ENCODE data around the gene MAN2C1. TPM values are rescaled to one million over a fixed set of nuclear protein-coding genes. Genes with fewer than 3 reads are reported as not detected.
"Not testable (repeated sequence)": the region's sequence is repeated elsewhere in the genome, so short reads cannot be mapped to it uniquely, and the experiment has no call there.

MAN2C1 gene
- total RNA-seq, 4 donors from 2014 or later = 84.9 to 199 (median 136) TPM

DNA sequence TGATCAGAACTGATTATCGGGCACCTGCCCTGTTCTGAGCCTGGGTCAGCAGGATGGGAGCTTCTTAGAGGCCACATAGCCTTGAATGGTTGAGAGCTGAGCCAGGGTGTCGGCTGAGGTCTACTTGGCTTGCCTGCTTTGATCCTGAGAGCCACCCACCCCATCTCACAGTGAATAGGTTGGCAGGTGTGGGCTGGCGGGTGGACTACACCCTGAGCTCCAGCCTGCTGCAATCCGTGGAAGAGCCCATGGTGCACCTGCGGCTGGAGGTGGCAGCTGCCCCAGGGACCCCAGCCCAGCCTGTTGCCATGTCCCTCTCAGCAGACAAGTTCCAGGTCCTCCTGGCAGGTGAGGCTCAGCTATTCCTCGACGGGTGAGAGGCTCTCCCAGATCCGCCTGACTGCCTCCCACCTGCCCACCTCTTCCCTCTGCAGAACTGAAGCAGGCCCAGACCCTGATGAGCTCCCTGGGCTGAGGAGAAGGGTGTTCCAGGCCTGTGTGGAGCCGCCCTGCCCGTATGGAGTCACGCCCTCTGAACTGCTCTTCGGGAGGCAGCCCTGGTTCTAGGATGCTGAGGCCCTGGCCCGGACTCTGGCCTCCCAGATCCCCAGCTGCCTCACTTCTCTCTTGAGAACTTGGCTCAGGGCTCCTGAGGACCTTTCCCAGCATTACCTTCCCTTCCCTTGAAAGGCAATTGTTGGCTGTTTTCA, 28.7 kb downstream of the MAN2C1 start:
- H3K4me3 ChIP-seq (ENCODE audit: low read depth, poor library complexity, severe bottlenecking) = no peak overlapping the region
- DNase-seq (ENCODE audit: low spot score in 2 of 2) = no peak
- intact Hi-C loops (cut with DNase I; ENCODE audit: low total_unique reads) = loop anchor here (10.0 kb wide), 1 partner anchor 795 kb away; the partner anchor contains the start of gene ARID3B
- WGBS, 2 donors = 89 to 90% methylated on average over 10 to 13 of the region's 13 CpGs
- TF ChIP-seq POLR2A (IDR thresholded peaks at IDR 0.05) = no peak
- TF ChIP-seq, protein P1, sequence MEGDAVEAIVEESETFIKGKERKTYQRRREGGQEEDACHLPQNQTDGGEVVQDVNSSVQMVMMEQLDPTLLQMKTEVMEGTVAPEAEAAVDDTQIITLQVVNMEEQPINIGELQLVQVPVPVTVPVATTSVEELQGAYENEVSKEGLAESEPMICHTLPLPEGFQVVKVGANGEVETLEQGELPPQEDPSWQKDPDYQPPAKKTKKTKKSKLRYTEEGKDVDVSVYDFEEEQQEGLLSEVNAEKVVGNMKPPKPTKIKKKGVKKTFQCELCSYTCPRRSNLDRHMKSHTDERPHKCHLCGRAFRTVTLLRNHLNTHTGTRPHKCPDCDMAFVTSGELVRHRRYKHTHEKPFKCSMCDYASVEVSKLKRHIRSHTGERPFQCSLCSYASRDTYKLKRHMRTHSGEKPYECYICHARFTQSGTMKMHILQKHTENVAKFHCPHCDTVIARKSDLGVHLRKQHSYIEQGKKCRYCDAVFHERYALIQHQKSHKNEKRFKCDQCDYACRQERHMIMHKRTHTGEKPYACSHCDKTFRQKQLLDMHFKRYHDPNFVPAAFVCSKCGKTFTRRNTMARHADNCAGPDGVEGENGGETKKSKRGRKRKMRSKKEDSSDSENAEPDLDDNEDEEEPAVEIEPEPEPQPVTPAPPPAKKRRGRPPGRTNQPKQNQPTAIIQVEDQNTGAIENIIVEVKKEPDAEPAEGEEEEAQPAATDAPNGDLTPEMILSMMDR (IDR thresholded peaks at IDR 0.05) = no peak

DNA sequence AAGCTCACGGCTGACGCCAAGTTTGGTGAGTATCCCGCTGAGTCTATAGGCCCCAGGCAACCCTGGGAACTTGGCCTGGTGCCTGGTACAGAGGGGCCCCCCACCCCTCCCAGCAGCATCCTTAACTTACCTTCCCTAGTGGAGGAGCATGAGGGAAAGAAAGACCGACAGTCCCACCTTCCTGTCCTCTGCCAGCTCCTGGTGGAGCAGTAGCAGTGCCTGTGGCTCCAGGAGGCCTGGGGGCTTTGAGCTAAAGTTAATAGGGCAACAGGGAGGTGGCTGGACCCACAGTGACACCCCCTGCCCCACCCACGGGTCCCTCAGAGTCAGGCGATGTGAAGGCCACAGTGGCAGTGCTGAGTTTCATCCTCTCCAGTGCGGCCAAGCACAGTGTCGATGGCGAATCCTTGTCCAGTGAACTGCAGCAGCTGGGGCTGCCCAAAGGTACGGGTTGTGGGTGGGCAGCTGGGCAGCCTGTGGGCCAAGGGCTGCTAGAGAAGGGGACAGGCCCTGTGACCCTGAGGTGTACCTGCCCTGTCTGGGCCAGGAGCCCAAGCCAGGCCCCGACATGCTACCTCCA, 29.7 kb downstream of the MAN2C1 start:
- TF ChIP-seq, protein P1 (IDR thresholded peaks at IDR 0.05) = no peak
- TF ChIP-seq POLR2A (IDR thresholded peaks at IDR 0.05) = no peak
- whole genome bisulfite sequencing, 2 donors = 84 to 90% methylated on average over 9 to 11 of the region's 11 CpGs
- H3K4me3 ChIP-seq (ENCODE audit: low read depth, poor library complexity, severe bottlenecking) = no peak overlapping the region
- no peak for DNase-seq (ENCODE audit: low spot score in 2 of 2)
- intact Hi-C loops (cut with DNase I; ENCODE audit: low total_unique reads) = no loop called here

DNA sequence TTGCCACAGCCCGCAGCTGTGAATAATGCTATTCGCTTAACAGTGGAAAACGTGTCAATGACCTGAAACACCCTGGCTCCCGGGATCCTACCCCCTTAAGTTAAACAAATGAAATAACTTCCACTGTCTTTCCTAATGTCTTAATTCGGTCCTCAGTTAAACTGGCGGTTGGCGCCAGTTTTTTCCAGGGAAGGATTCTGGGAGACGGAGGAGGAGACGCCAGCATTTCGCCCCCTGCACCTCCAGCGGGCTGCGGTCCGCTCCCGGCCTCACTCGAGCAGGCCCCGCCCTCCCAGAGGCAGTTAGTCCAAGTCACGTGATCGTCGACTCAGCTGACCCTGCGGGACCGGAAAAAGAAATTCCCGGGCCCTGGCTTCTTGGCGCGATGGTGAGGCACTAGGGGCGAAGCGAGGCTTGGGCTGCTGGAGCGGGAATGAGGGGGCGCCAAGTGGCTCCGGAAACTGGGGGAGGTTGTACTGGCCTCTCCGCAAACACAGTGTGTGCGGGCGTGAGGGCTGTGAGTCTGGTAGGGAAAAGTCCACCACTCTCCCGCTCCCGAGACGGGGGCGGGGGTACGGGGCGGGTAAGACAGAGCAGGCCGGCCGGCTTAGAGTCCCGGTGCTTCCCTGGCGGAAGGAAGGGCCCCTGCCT, 32.6 kb downstream of the MAN2C1 start, which contains the start of gene COMMD4:
Gene COMMD4 (plus strand): TSS at position 359 of the 651 bp plus-strand sequence. CDS start 27 bp downstream, at position 386.
- WGBS, 2 donors = 1% methylated on average over 28 to 42 of the region's 42 CpGs

DNA sequence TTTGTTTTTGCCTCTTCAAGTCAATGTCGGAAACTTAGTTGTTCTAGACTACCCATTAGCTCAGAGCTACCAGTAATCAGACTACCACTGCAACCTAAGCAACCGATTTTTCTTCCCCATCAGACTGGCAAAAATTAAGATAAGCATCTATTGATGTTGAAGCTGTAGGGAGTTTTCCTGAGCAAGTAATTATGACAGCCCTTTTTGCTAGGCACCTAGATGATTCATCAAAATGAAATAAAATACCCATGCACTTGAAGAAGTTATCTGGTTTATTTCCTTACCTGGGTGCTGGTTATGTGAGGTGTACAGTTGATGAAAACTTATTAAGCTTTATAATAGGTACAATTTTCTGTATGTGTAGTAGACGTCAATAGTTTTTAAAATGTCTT, 33.1 kb downstream of the MAN2C1 start:
- DNase-seq (ENCODE audit: low spot score in 2 of 2) = no peak
- TF ChIP-seq, protein P1 (IDR thresholded peaks at IDR 0.05) = no peak
- TF ChIP-seq POLR2A (IDR thresholded peaks at IDR 0.05) = no peak
- intact Hi-C loops (cut with DNase I; ENCODE audit: low total_unique reads) = no loop called here
- 29 to 31% methylated on average over 3 of the region's 3 CpGs for WGBS, 2 donors
- H3K4me3 ChIP-seq (ENCODE audit: low read depth, poor library complexity, severe bottlenecking) = no peak overlapping the region

More for the DNA sequence above, 32.6 kb downstream of the MAN2C1 start, which contains the start of gene COMMD4:
- intact Hi-C loops (cut with DNase I; ENCODE audit: low total_unique reads) = no loop called here
- peak within 1 kb of the TSS; percentile 65 for H3K4me3 ChIP-seq (ENCODE audit: low read depth, poor library complexity, severe bottlenecking)
- DNase-seq (ENCODE audit: low spot score in 2 of 2) = peak; percentile 94 to 99
- TF ChIP-seq, protein P1 (IDR thresholded peaks at IDR 0.05) = no peak
- TF ChIP-seq POLR2A (IDR thresholded peaks at IDR 0.05) = no peak

DNA sequence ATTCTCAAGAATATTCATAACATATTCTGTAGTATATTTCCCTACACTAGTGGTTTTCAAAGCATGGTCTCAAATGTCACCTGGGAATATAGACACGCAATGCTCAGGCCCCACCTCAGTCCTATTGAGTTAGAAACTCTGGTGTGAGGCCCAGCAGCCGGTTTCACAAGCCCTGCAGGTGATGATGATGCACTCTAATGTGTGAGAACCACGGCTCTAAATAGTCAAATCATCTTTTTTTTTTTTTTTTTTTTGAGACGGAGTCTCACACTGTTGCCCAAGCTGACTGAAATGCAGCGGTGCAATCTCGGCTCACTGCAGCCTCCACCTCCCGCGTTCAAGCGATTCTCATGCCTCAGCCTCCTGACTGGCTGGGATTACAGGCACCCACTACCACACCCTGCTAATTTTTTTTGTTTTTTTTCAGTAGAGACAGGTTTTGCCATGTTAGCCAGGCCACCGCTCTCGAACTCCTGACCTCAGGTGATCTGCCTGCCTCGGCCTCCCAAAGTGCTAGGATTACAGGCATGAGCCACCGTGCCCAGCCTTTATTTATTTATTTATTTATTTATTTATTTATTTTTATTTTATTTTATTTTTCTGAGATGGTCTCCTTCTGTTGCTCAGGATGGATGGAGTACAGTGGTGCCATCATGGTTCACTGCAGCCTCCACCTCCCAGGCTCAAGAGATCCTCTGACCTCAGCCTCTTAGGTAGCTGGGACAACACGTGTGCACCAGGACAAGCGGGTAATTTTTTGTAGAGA, 34.6 kb downstream of the MAN2C1 start:
- intact Hi-C loops (cut with DNase I; ENCODE audit: low total_unique reads); DNase-seq (ENCODE audit: low spot score in 2 of 2); H3K4me3 ChIP-seq (ENCODE audit: low read depth, poor library complexity, severe bottlenecking): not testable (repeated sequence)
- WGBS, 2 donors = 91 to 92% methylated on average over 15 of the region's 15 CpGs

DNA sequence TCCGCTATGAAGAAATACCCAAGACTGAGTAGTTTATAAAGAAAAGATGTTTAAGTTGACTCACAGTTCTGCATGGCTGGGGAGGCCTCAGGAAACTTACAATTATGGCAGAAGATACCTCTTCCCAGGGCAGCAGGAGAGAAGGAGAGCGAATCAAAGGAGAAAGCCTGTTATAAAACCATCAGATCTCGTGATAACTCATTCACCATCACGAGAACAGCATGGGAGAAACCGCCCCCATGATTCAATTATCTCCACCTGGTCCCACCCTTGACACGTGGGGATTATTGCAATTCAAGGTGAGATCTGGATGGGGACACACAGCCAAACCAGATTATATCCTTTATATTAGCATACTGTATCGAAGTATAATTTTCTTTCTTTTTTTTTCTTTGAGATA, 36.3 kb downstream of the MAN2C1 start:
- DNase-seq (ENCODE audit: low spot score in 2 of 2); H3K4me3 ChIP-seq (ENCODE audit: low read depth, poor library complexity, severe bottlenecking); intact Hi-C loops (cut with DNase I; ENCODE audit: low total_unique reads): not testable (repeated sequence)
- 69 to 70% methylated on average over 7 of the region's 7 CpGs for WGBS, 2 donors
